ENCODE results near the gene SLC24A3. TPM values are rescaled to one million over a fixed set of nuclear protein-coding genes. Genes with fewer than 3 reads are reported as not detected.

Gene SLC24A3
- total RNA-seq, 1 experiment from 2014 or later = 46.0 TPM

- POLR2A ChIA-PET (ENCODE audit: low non-redundant PET) = no interaction called here
- peaks cover 6% of the 10 kb centered on the region for H3K4me1 ChIP-seq (ENCODE audit: insufficient read depth, low read length, poor library complexity, severe bottlenecking)
- H3K27me3 ChIP-seq (replicated peaks; ENCODE audit: insufficient read depth, low read depth, low read length, poor library complexity) = no peaks in the 10 kb centered on the region
- H3K27ac ChIP-seq (ENCODE audit: low read depth, low read length, poor library complexity, severe bottlenecking) = no peak overlapping the region
- H3K36me3 ChIP-seq (ENCODE audit: insufficient read depth, low read length, poor library complexity, severe bottlenecking) = no peaks in the 10 kb centered on the region
- intact Hi-C loops (cut with micrococcal nuclease; ENCODE audit: unreplicated experiment) = no loop called here
- no TSS peak for BruUV-seq (replicated peaks)
- DNase-seq (ENCODE audit: low spot score) = no peak
- no peak for TF ChIP-seq CTCF (conservative IDR thresholded peaks at IDR 0.05; ENCODE audit: low read depth, low read length)
- TF ChIP-seq EZH2 (IDR thresholded peaks at IDR 0.05; ENCODE audit: borderline replicate concordance, low read depth, low read length, poor library complexity, severe bottlenecking) = no peak
- no peak overlapping the region for H3K4me3 ChIP-seq (ENCODE audit: low read depth, low read length, poor library complexity, severe bottlenecking)
- H3K9me3 ChIP-seq (ENCODE audit: low read depth, low read length, poor library complexity, severe bottlenecking) = peaks cover 12% of the 10 kb centered on the region
- CTCF ChIA-PET = no interaction called here
These were observed 226.0 kb downstream of the SLC24A3 start for GRCh38 chr20:19438488-19438887.

GRCh38 chr20:19440660-19441527 lies 228.5 kb downstream of the SLC24A3 start:
- no peaks in the 10 kb centered on the region for H3K36me3 ChIP-seq (ENCODE audit: insufficient read depth, low read length, poor library complexity, severe bottlenecking)
- TF ChIP-seq CTCF (conservative IDR thresholded peaks at IDR 0.05; ENCODE audit: low read depth, low read length) = no peak
- TF ChIP-seq EZH2 (IDR thresholded peaks at IDR 0.05; ENCODE audit: borderline replicate concordance, low read depth, low read length, poor library complexity, severe bottlenecking) = no peak
- H3K27ac ChIP-seq (ENCODE audit: low read depth, low read length, poor library complexity, severe bottlenecking) = no peak overlapping the region
- intact Hi-C loops (cut with micrococcal nuclease; ENCODE audit: unreplicated experiment) = no loop called here
- H3K4me3 ChIP-seq (ENCODE audit: low read depth, low read length, poor library complexity, severe bottlenecking) = no peak overlapping the region
- DNase-seq (ENCODE audit: low spot score) = no peak
- H3K9me3 ChIP-seq (ENCODE audit: low read depth, low read length, poor library complexity, severe bottlenecking) = peaks cover 14% of the 10 kb centered on the region
- BruUV-seq (replicated peaks) = no TSS peak
- H3K27me3 ChIP-seq (replicated peaks; ENCODE audit: insufficient read depth, low read depth, low read length, poor library complexity) = no peaks in the 10 kb centered on the region
- ChIA-PET CTCF (no interaction called here), POLR2A (ENCODE audit: low non-redundant PET) (no interaction called here)
- no peaks in the 10 kb centered on the region for H3K4me1 ChIP-seq (ENCODE audit: insufficient read depth, low read length, poor library complexity, severe bottlenecking)

GRCh38 chr20:19446246-19446645 lies 233.8 kb downstream of the SLC24A3 start:
- intact Hi-C loops (cut with micrococcal nuclease; ENCODE audit: unreplicated experiment) = no loop called here
- no peaks in the 10 kb centered on the region for H3K27me3 ChIP-seq (replicated peaks; ENCODE audit: insufficient read depth, low read depth, low read length, poor library complexity)
- H3K9me3 ChIP-seq (ENCODE audit: low read depth, low read length, poor library complexity, severe bottlenecking) = peaks cover 14% of the 10 kb centered on the region
- ChIA-PET CTCF (no interaction called here), POLR2A (ENCODE audit: low non-redundant PET) (no interaction called here)
- no peak for DNase-seq (ENCODE audit: low spot score)
- H3K36me3 ChIP-seq (ENCODE audit: insufficient read depth, low read length, poor library complexity, severe bottlenecking) = no peaks in the 10 kb centered on the region
- H3K4me1 ChIP-seq (ENCODE audit: insufficient read depth, low read length, poor library complexity, severe bottlenecking) = peaks cover 10% of the 10 kb centered on the region
- H3K27ac ChIP-seq (ENCODE audit: low read depth, low read length, poor library complexity, severe bottlenecking) = no peak overlapping the region
- no TSS peak for BruUV-seq (replicated peaks)
- no peak for TF ChIP-seq EZH2 (IDR thresholded peaks at IDR 0.05; ENCODE audit: borderline replicate concordance, low read depth, low read length, poor library complexity, severe bottlenecking)
- TF ChIP-seq CTCF (conservative IDR thresholded peaks at IDR 0.05; ENCODE audit: low read depth, low read length) = no peak
- H3K4me3 ChIP-seq (ENCODE audit: low read depth, low read length, poor library complexity, severe bottlenecking) = no peak overlapping the region
